ENCODE data around the gene ST8SIA1.

ST8SIA1 gene

DNA sequence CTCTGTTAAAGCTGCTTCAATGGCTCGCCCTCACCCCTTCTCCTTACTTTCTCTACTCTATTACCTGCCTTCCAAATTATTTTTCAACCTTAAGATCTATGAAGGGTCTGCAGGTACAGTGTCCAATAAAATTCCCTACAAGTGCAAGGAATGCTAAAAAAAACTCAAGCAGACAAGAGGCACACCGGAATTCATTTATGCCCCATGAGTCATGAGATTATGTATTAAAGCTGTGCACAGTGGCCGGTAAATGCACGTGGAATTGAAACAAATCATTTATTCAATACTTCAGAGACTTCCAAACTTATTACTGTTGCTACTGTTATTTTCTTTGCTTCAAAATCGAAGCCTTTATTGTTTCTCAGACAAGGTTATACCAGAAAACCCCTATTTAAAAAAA lies 68.4 kb downstream of the ST8SIA1 start:
- no peak overlapping the region for H3K4me3 ChIP-seq (ENCODE audit: insufficient read depth, low read length, poor library complexity, severe bottlenecking)
- H3K4me2 ChIP-seq (ENCODE audit: low read depth, low read length, poor library complexity, severe bottlenecking) = no peak overlapping the region
- no peak overlapping the region for H3K9ac ChIP-seq (ENCODE audit: low read length)
- H3K79me2 ChIP-seq (ENCODE audit: insufficient read depth, low read length) = no peaks in the 10 kb centered on the region
- H3K9me3 ChIP-seq (ENCODE audit: insufficient read depth, low read length) = no peaks in the 10 kb centered on the region
- no peaks in the 10 kb centered on the region; the same call in 1 of the 2 replicates for H3K9me2 ChIP-seq (replicated peaks; ENCODE audit: insufficient read depth, low read length)
- no peaks in the 10 kb centered on the region for H3K27me3 ChIP-seq (ENCODE audit: low read length)
- H3F3A ChIP-seq (ENCODE audit: insufficient read depth) = no peaks in the 10 kb centered on the region
- H2AFZ ChIP-seq (ENCODE audit: low read depth, low read length, severe bottlenecking) = no peak overlapping the region
- TF ChIP-seq EZH2phosphoT487 (conservative IDR thresholded peaks at IDR 0.05; ENCODE audit: low read length) = no peak
- TF ChIP-seq, protein P1, sequence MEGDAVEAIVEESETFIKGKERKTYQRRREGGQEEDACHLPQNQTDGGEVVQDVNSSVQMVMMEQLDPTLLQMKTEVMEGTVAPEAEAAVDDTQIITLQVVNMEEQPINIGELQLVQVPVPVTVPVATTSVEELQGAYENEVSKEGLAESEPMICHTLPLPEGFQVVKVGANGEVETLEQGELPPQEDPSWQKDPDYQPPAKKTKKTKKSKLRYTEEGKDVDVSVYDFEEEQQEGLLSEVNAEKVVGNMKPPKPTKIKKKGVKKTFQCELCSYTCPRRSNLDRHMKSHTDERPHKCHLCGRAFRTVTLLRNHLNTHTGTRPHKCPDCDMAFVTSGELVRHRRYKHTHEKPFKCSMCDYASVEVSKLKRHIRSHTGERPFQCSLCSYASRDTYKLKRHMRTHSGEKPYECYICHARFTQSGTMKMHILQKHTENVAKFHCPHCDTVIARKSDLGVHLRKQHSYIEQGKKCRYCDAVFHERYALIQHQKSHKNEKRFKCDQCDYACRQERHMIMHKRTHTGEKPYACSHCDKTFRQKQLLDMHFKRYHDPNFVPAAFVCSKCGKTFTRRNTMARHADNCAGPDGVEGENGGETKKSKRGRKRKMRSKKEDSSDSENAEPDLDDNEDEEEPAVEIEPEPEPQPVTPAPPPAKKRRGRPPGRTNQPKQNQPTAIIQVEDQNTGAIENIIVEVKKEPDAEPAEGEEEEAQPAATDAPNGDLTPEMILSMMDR (IDR thresholded peaks at IDR 0.05; ENCODE audit: insufficient read depth, low read length, poor library complexity, severe bottlenecking) = no peak
- no peaks in the 10 kb centered on the region for H4K20me1 ChIP-seq (ENCODE audit: low read depth, low read length)
- H3K36me3 ChIP-seq (ENCODE audit: low read length) = no peaks in the 10 kb centered on the region
- H3K27ac ChIP-seq (ENCODE audit: low read depth, low read length) = no peak overlapping the region

DNA sequence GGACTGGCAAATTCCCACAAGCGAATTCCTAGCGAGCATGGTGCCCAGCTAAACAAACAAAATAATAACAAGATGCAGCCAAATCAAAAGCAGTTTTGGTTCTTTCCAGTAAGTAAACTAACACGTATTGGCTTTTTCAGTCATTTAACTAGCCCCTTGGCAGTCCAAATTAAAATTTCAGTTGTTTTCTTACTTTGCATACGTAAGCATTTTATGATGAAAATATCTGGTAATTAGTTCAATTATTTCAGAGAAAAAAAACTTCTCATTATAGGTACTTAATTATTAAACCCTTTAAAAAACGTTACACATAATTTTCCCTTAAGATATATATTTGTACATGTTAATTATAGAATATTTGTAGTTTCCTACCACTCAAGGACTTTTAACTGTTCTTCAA lies 70.1 kb downstream of the ST8SIA1 start:
- no peaks in the 10 kb centered on the region for H3K9me3 ChIP-seq (ENCODE audit: insufficient read depth, low read length)
- H3K9me2 ChIP-seq (replicated peaks; ENCODE audit: insufficient read depth, low read length) = no peaks in the 10 kb centered on the region; the same call in 1 of the 2 replicates
- no peak overlapping the region for H3K4me3 ChIP-seq (ENCODE audit: insufficient read depth, low read length, poor library complexity, severe bottlenecking)
- H3K36me3 ChIP-seq (ENCODE audit: low read length) = no peaks in the 10 kb centered on the region
- no peaks in the 10 kb centered on the region for H4K20me1 ChIP-seq (ENCODE audit: low read depth, low read length)
- no peaks in the 10 kb centered on the region for H3F3A ChIP-seq (ENCODE audit: insufficient read depth)
- no peaks in the 10 kb centered on the region for H3K27me3 ChIP-seq (ENCODE audit: low read length)
- H3K79me2 ChIP-seq (ENCODE audit: insufficient read depth, low read length) = no peaks in the 10 kb centered on the region
- no peak overlapping the region for H3K4me2 ChIP-seq (ENCODE audit: low read depth, low read length, poor library complexity, severe bottlenecking)
- H3K9ac ChIP-seq (ENCODE audit: low read length) = no peak overlapping the region
- TF ChIP-seq EZH2phosphoT487 (conservative IDR thresholded peaks at IDR 0.05; ENCODE audit: low read length) = no peak
- TF ChIP-seq, protein P1 (IDR thresholded peaks at IDR 0.05; ENCODE audit: insufficient read depth, low read length, poor library complexity, severe bottlenecking) = no peak
- no peak overlapping the region for H2AFZ ChIP-seq (ENCODE audit: low read depth, low read length, severe bottlenecking)
- H3K27ac ChIP-seq (ENCODE audit: low read depth, low read length) = no peak overlapping the region

- no peak overlapping the region for H2AFZ ChIP-seq (ENCODE audit: low read depth, low read length, severe bottlenecking)
- H3K9me3 ChIP-seq (ENCODE audit: insufficient read depth, low read length) = no peaks in the 10 kb centered on the region
- no peaks in the 10 kb centered on the region for H3F3A ChIP-seq (ENCODE audit: insufficient read depth)
- no peak overlapping the region for H3K4me2 ChIP-seq (ENCODE audit: low read depth, low read length, poor library complexity, severe bottlenecking)
- H3K4me3 ChIP-seq (ENCODE audit: insufficient read depth, low read length, poor library complexity, severe bottlenecking) = no peak overlapping the region
- TF ChIP-seq EZH2phosphoT487 (conservative IDR thresholded peaks at IDR 0.05; ENCODE audit: low read length) = no peak
- TF ChIP-seq, protein P1 (IDR thresholded peaks at IDR 0.05; ENCODE audit: insufficient read depth, low read length, poor library complexity, severe bottlenecking) = no peak
- no peaks in the 10 kb centered on the region for H3K27me3 ChIP-seq (ENCODE audit: low read length)
- no peak overlapping the region for H3K27ac ChIP-seq (ENCODE audit: low read depth, low read length)
- H4K20me1 ChIP-seq (ENCODE audit: low read depth, low read length) = no peaks in the 10 kb centered on the region
- H3K9ac ChIP-seq (ENCODE audit: low read length) = no peak overlapping the region
- H3K36me3 ChIP-seq (ENCODE audit: low read length) = no peaks in the 10 kb centered on the region
- H3K79me2 ChIP-seq (ENCODE audit: insufficient read depth, low read length) = no peaks in the 10 kb centered on the region
- H3K9me2 ChIP-seq (replicated peaks; ENCODE audit: insufficient read depth, low read length) = no peaks in the 10 kb centered on the region
Observed at GRCh38 chr12:22262309-22262708, 72.2 kb downstream of the ST8SIA1 start.

Data from SU-DHL-6 (cell line).